Measurements from ENCODE around the gene CD52. TPM values are rescaled to one million over a fixed set of nuclear protein-coding genes. Genes with fewer than 3 reads are reported as not detected.

Gene CD52
- total and polyA plus RNA-seq, 2 donors (not counting 3 experiments of a cell fraction or from before 2014, with no cell fraction given), result not detected

DNA sequence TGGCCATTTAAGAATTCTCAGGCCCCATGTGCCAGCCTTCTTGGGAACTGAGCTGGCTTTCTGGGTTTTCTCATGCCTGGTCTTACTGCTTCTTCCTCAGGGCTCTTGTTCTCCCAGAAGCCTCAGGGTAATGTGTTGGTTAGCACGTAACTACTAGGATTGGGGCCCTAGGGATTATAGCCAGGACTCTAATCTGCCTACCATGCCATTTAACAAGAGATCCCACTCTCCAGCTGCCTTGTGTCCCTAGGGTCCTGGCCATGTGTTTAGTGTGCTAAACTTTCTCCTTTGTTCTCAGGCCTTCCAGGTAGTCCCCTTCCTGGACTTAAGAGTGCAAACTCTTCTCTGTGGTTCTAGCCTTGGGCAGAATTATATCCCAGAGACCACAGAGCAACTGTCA is 40.0 kb upstream of the CD52 start:
- H3K4me3 ChIP-seq (replicated peaks in 1 of 3; ENCODE audit: insufficient read depth in 1 of 3, low read depth in 1 of 3, low read length in 3 of 3), result no peak overlapping the region
- no peak for TF ChIP-seq EZH2 (IDR thresholded peaks at IDR 0.05; ENCODE audit: borderline replicate concordance, low read depth, low read length, severe bottlenecking)
- TF ChIP-seq, protein P1, sequence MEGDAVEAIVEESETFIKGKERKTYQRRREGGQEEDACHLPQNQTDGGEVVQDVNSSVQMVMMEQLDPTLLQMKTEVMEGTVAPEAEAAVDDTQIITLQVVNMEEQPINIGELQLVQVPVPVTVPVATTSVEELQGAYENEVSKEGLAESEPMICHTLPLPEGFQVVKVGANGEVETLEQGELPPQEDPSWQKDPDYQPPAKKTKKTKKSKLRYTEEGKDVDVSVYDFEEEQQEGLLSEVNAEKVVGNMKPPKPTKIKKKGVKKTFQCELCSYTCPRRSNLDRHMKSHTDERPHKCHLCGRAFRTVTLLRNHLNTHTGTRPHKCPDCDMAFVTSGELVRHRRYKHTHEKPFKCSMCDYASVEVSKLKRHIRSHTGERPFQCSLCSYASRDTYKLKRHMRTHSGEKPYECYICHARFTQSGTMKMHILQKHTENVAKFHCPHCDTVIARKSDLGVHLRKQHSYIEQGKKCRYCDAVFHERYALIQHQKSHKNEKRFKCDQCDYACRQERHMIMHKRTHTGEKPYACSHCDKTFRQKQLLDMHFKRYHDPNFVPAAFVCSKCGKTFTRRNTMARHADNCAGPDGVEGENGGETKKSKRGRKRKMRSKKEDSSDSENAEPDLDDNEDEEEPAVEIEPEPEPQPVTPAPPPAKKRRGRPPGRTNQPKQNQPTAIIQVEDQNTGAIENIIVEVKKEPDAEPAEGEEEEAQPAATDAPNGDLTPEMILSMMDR (IDR thresholded peaks at IDR 0.05; ENCODE audit: extremely low read depth in 1 of 2, insufficient read depth in 1 of 2, low read depth in 1 of 2, low read length in 2 of 2), result no peak
- no peak for TF ChIP-seq MYC (IDR thresholded peaks at IDR 0.05; ENCODE audit: low read depth, low read length)
- TF ChIP-seq POLR2AphosphoS5 (IDR thresholded peaks at IDR 0.05; ENCODE audit: insufficient read depth, low read depth, low read length), result no peak
- TF ChIP-seq FOS (IDR thresholded peaks at IDR 0.05; ENCODE audit: borderline replicate concordance, insufficient read depth, low read length), result no peak
- no peaks in the 10 kb centered on the region for H4K20me1 ChIP-seq (replicated peaks; ENCODE audit: control insufficient read depth, extremely low read depth, insufficient read depth, low read length)
- CTCF ChIA-PET, result interaction anchor here (1.7 to 9.1 kb wide), 2 partner anchors 42 to 87 kb away, joined by 4 to 132 read pairs; partner anchors contain the start of gene CD52
- no peak overlapping the region for H3K9ac ChIP-seq (replicated peaks; ENCODE audit: extremely low read depth, insufficient read depth, low read length)
- peaks cover 30% of the 10 kb centered on the region for H3K79me2 ChIP-seq (ENCODE audit: control insufficient read depth, insufficient read depth, low read length)
- FAIRE-seq (no peak), DNase-seq (ENCODE audit: low read depth, low spot score) (no peak)
- intact Hi-C loops (cut with micrococcal nuclease) (loop anchor here (2.0 to 5.0 kb wide), 3 partner anchors 43 to 240 kb away; partner anchors contain the start of genes CEP85 and HMGN2), dilution Hi-C loops (cut with MboI; ENCODE audit: extremely low pct_ligation_motif_present, low sequenced_read_pairs) (no loop called here)
- peaks cover 3 to 9% of the 10 kb centered on the region in 2 experiments for H3K36me3 ChIP-seq (ENCODE audit: control insufficient read depth in 2 of 2, extremely low read depth in 1 of 2, insufficient read depth in 2 of 2, low read length in 2 of 2)
- no peaks in the 10 kb centered on the region for H3K9me1 ChIP-seq (replicated peaks; ENCODE audit: control insufficient read depth, extremely low read depth, insufficient read depth, low read length)
- BruUV-seq (replicated peaks), result no TSS peak
- peaks cover 39% of the 10 kb centered on the region for H3K4me1 ChIP-seq (ENCODE audit: control insufficient read depth, extremely low read depth, insufficient read depth, low read length)
- no peak overlapping the region for H3K4me2 ChIP-seq (ENCODE audit: insufficient read depth, low read length)
- no peak overlapping the region for H2AFZ ChIP-seq (ENCODE audit: low read depth, low read length)
- H3K27me3 ChIP-seq (ENCODE audit: control insufficient read depth in 2 of 2, insufficient read depth in 2 of 2, low read length in 2 of 2), result no peaks in the 10 kb centered on the region
- H3K27ac ChIP-seq (ENCODE audit: insufficient read depth, low read depth, low read length), result no peak overlapping the region
- POLR2A ChIA-PET, result no interaction called here
- no peaks in the 10 kb centered on the region for H3K9me3 ChIP-seq (replicated peaks; ENCODE audit: control insufficient read depth, insufficient read depth, low read length)

DNA sequence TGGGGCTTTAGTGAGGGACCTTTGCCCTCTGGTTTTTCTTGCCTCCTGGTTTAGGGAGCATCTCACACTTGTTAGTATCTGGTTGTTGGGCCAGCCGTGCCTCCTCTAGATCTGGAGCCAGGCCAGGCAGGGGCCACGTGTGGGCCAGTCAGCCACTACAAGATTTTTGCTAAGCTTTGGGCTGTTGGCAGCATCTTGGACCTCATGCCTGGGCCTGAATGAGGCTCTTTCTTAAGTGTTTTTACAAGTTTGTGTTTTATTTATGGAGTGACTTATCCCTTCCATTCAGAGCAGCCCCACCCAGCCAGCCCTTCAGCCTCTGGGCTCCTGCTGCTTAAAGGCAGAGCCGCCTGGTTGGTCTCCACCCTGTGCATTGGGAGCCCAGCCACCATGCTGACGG is 39.5 kb upstream of the CD52 start:
- intact Hi-C loops (cut with micrococcal nuclease), result loop anchor here (5.0 kb wide), 2 partner anchors 194 to 241 kb away; partner anchors contain the start of gene HMGN2
- no peak overlapping the region for H3K4me2 ChIP-seq (ENCODE audit: insufficient read depth, low read length)
- no peak for DNase-seq (ENCODE audit: low read depth, low spot score)
- no peaks in the 10 kb centered on the region for H3K9me1 ChIP-seq (replicated peaks; ENCODE audit: control insufficient read depth, extremely low read depth, insufficient read depth, low read length)
- dilution Hi-C loops (cut with MboI; ENCODE audit: extremely low pct_ligation_motif_present, low sequenced_read_pairs), result no loop called here
- no TSS peak for BruUV-seq (replicated peaks)
- H2AFZ ChIP-seq (ENCODE audit: low read depth, low read length), result no peak overlapping the region
- ChIA-PET POLR2A (no interaction called here), CTCF (interaction anchor here (9.1 kb wide), 1 partner anchor 41 kb away, joined by 132 read pairs; the partner anchor contains the start of gene CD52)
- FAIRE-seq, result no peak
- H3K9me3 ChIP-seq (replicated peaks; ENCODE audit: control insufficient read depth, insufficient read depth, low read length), result no peaks in the 10 kb centered on the region
- no peak overlapping the region for H3K9ac ChIP-seq (replicated peaks; ENCODE audit: extremely low read depth, insufficient read depth, low read length)
- peak overlapping the region; percentile 82 for H3K27ac ChIP-seq (ENCODE audit: insufficient read depth, low read depth, low read length)
- H4K20me1 ChIP-seq (replicated peaks; ENCODE audit: control insufficient read depth, extremely low read depth, insufficient read depth, low read length), result no peaks in the 10 kb centered on the region
- peaks cover 43% of the 10 kb centered on the region for H3K4me1 ChIP-seq (ENCODE audit: control insufficient read depth, extremely low read depth, insufficient read depth, low read length)
- no peaks in the 10 kb centered on the region for H3K27me3 ChIP-seq (ENCODE audit: control insufficient read depth in 2 of 2, insufficient read depth in 2 of 2, low read length in 2 of 2)
- peaks cover 3 to 9% of the 10 kb centered on the region in 2 experiments for H3K36me3 ChIP-seq (ENCODE audit: control insufficient read depth in 2 of 2, extremely low read depth in 1 of 2, insufficient read depth in 2 of 2, low read length in 2 of 2)
- TF ChIP-seq POLR2AphosphoS5 (IDR thresholded peaks at IDR 0.05; ENCODE audit: insufficient read depth, low read depth, low read length) (no peak), EZH2 (IDR thresholded peaks at IDR 0.05; ENCODE audit: borderline replicate concordance, low read depth, low read length, severe bottlenecking) (no peak), GATA2 (IDR thresholded peaks at IDR 0.05; ENCODE audit: insufficient read depth, insufficient read length, low read depth, low read length) (no peak), JUN (IDR thresholded peaks at IDR 0.05; ENCODE audit: borderline replicate concordance, insufficient read depth, insufficient read length, low read depth) (no peak), POLR2A (IDR thresholded peaks at IDR 0.05; ENCODE audit: low read depth, low read length) (no peak), MYC (IDR thresholded peaks at IDR 0.05; ENCODE audit: low read depth, low read length) (no peak), FOS (IDR thresholded peaks at IDR 0.05; ENCODE audit: borderline replicate concordance, insufficient read depth, low read length) (no peak)
- TF ChIP-seq, protein P2, sequence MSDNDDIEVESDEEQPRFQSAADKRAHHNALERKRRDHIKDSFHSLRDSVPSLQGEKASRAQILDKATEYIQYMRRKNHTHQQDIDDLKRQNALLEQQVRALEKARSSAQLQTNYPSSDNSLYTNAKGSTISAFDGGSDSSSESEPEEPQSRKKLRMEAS (IDR thresholded peaks at IDR 0.05; ENCODE audit: insufficient read depth, insufficient read length), result no peak
- H3K4me3 ChIP-seq (replicated peaks in 1 of 3; ENCODE audit: insufficient read depth in 1 of 3, low read depth in 1 of 3, low read length in 3 of 3), result no peak overlapping the region
- H3K79me2 ChIP-seq (ENCODE audit: control insufficient read depth, insufficient read depth, low read length), result peaks cover 31% of the 10 kb centered on the region
